ENCODE data around the gene CTCF.

DNA sequence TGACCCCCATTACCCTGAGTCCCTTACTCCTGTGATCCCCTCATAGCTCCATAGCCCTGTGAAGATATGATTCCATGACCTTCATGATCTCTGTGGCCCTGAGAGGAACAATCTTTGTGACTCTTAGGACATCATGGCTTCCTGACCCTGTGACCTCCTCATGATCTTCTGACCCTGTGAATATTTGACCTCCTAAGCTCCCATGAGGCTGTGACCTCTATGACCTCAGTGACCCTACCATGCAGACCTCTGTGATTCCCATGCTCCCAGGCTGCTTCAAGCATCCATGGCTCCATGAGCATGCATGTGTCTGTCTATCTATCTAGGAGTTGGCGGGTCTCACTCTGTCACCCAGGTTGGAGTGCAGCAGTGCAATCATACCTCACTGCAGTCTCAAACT lies 21.6 kb upstream of the CTCF start:
- TF ChIP-seq, protein P1, sequence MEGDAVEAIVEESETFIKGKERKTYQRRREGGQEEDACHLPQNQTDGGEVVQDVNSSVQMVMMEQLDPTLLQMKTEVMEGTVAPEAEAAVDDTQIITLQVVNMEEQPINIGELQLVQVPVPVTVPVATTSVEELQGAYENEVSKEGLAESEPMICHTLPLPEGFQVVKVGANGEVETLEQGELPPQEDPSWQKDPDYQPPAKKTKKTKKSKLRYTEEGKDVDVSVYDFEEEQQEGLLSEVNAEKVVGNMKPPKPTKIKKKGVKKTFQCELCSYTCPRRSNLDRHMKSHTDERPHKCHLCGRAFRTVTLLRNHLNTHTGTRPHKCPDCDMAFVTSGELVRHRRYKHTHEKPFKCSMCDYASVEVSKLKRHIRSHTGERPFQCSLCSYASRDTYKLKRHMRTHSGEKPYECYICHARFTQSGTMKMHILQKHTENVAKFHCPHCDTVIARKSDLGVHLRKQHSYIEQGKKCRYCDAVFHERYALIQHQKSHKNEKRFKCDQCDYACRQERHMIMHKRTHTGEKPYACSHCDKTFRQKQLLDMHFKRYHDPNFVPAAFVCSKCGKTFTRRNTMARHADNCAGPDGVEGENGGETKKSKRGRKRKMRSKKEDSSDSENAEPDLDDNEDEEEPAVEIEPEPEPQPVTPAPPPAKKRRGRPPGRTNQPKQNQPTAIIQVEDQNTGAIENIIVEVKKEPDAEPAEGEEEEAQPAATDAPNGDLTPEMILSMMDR (IDR thresholded peaks at IDR 0.05 in 8 of 11, conservative IDR thresholded peaks at IDR 0.05 in 3 of 11), result no peak
- TF ChIP-seq POLR2AphosphoS5 (IDR thresholded peaks at IDR 0.05), result peak in 1 of 3 donors; percentile 28

Data from spleen (tissue), 7 donors.